ENCODE results near the gene SSMEM1. TPM values are rescaled to one million over a fixed set of nuclear protein-coding genes. Genes with fewer than 3 reads are reported as not detected.

The SSMEM1 gene
- total RNA-seq, 4 donors from 2014 or later = not detected

DNA sequence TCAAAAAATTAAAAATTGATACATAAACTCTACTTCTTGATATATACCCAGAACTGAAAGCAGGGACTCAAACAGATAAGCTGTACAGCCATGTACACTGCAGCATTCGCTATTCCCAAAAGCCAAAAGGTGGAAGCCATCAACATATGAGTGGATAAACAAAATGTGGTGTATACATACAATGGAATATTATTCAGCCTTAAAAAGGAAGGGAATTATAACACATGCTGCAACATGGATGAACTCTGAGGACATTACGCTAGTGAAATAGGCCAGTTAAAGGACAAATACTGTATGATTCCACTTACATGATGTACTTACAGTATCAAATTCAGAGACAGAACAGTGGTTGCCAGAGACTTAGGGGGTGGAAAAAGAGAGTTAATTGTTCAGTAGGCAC, 10.6 kb upstream of the SSMEM1 start:
- Histone ChIP-seq H3K4me3 (no peak overlapping the region), H3K4me1 (no peaks in the 10 kb centered on the region), H3K27ac (no peak overlapping the region), H3K36me3 (peaks cover 0 to 2% of the 10 kb centered on the region in 2 donors), H3K27me3 (no peaks in the 10 kb centered on the region), H3K9me3 (no peaks in the 10 kb centered on the region)
- TF ChIP-seq, protein P1, sequence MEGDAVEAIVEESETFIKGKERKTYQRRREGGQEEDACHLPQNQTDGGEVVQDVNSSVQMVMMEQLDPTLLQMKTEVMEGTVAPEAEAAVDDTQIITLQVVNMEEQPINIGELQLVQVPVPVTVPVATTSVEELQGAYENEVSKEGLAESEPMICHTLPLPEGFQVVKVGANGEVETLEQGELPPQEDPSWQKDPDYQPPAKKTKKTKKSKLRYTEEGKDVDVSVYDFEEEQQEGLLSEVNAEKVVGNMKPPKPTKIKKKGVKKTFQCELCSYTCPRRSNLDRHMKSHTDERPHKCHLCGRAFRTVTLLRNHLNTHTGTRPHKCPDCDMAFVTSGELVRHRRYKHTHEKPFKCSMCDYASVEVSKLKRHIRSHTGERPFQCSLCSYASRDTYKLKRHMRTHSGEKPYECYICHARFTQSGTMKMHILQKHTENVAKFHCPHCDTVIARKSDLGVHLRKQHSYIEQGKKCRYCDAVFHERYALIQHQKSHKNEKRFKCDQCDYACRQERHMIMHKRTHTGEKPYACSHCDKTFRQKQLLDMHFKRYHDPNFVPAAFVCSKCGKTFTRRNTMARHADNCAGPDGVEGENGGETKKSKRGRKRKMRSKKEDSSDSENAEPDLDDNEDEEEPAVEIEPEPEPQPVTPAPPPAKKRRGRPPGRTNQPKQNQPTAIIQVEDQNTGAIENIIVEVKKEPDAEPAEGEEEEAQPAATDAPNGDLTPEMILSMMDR (IDR thresholded peaks at IDR 0.05) = no peak
- no peak for TF ChIP-seq POLR2A (IDR thresholded peaks at IDR 0.05)
- no peak for DNase-seq
- intact Hi-C loops (cut with DNase I; ENCODE audit: low total_unique reads) = no loop called here

DNA sequence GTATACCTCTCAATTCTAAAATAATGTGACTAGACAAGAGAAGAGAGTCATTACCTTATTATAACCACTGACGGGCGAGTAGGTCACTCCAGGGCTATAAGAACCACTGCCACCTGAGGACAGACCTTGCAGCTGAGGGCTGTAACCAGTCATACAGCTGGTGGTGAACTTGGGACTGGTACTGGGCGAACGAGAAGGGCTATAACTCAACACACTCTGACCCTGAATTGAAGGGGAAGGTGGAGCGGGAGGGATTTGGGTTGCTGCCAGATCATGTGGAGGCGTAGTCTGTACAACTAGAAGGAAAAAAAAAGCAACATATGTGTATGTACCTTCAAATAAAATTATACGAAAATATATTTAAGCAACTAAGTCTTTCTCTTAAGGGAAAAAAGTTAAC, 5.9 kb upstream of the SSMEM1 start:
- H3K36me3 ChIP-seq = peaks cover 0 to 2% of the 10 kb centered on the region in 2 donors
- no peaks in the 10 kb centered on the region for H3K27me3 ChIP-seq
- TF ChIP-seq, protein P1 (IDR thresholded peaks at IDR 0.05) = no peak
- TF ChIP-seq POLR2A (IDR thresholded peaks at IDR 0.05) = no peak
- no peaks in the 10 kb centered on the region for H3K4me1 ChIP-seq
- H3K27ac ChIP-seq = no peak overlapping the region
- H3K9me3 ChIP-seq = no peaks in the 10 kb centered on the region
- DNase-seq = no peak
- no peak overlapping the region for H3K4me3 ChIP-seq
- intact Hi-C loops (cut with DNase I; ENCODE audit: low total_unique reads) = no loop called here

DNA sequence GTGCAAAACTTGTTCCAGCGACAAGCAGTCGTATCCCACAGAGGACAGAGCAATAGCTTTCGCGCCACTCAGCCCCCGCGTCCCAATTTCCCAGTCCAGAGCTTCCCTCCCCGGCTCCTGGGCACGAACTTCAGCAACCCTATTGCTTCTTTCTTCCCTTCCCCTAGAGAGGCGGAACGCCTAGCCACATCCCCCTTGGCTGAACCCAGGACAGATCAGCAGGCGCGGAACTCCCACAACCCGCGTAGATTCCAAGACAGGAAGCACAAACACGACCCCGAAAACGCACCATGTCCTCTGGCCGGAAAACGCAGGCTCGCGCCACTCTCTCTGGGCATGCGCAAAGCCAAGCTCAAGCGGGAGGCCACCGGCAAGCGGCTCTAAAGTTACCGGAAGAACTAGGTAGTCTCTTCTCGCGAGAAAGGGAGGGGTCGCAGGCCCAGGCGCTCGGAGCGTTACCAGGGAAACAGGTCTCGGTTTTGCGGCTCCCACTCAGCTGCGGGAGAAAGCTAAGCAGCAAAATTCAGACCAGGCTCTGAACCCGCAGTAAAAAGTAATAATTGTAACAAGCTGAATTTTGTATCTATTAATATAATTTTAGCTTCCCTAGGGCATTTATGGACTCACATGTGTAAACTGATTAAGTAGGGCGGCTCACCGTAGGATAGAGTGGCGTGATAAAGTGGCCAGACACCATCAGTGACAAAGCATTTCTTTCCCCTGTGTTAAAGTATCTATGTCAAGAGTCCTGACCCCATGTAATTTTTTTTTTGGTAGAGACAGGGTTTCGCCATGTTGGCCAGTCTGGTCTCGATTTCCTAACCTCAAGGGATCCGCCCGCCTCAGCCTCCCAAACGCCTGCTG, 2.3 kb upstream of the SSMEM1 start, which contains the start of gene TMEM209:
TSS of gene TMEM209 (minus strand) at position 323 of the 864 bp plus-strand sequence. CDS start at position 292, 31 bp downstream.
- intact Hi-C loops (cut with DNase I; ENCODE audit: low total_unique reads) = no loop called here
- Histone ChIP-seq H3K27ac (peak within 1 kb of the TSS; percentile 94), H3K27me3 (no peaks in the 10 kb centered on the region), H3K4me3 (peak within 1 kb of the TSS; percentile 65 to 96), H3K4me1 (no peaks in the 10 kb centered on the region), H3K9me3 (no peaks in the 10 kb centered on the region), H3K36me3 (no peaks in the 10 kb centered on the region)
- peak; percentile 44 to 71 for TF ChIP-seq POLR2A (IDR thresholded peaks at IDR 0.05)
- TF ChIP-seq, protein P1 (IDR thresholded peaks at IDR 0.05) = peak in 2 of 4 experiments; percentile 14 to 28
- DNase-seq = peak; percentile 95

DNA sequence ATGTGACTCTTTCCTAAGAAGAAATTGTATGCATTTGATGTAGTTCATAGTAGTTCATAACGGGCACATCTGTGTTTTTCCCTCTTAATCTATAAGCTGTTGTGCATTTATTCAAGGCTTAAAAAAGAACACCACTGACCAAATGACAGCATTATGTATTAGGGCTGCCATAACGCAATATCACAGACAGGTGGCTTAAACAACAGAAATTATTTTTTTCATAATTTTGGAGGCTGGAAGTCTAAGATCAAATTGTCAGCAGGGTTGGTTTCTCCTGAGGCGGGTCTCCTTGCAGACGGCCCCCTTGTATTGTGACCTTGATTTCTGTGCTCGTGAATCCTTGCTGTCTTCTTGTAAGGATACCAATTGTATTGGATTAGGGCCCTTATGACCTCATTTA, 627 bp upstream of the SSMEM1 start:
- Histone ChIP-seq H3K27ac (no peak overlapping the region), H3K4me1 (no peaks in the 10 kb centered on the region), H3K4me3 (no peak overlapping the region), H3K9me3 (no peaks in the 10 kb centered on the region), H3K27me3 (no peaks in the 10 kb centered on the region), H3K36me3 (no peaks in the 10 kb centered on the region)
- DNase-seq = no peak
- no peak for TF ChIP-seq POLR2A (IDR thresholded peaks at IDR 0.05)
- TF ChIP-seq, protein P1 (IDR thresholded peaks at IDR 0.05) = no peak
- intact Hi-C loops (cut with DNase I; ENCODE audit: low total_unique reads) = no loop called here

DNA sequence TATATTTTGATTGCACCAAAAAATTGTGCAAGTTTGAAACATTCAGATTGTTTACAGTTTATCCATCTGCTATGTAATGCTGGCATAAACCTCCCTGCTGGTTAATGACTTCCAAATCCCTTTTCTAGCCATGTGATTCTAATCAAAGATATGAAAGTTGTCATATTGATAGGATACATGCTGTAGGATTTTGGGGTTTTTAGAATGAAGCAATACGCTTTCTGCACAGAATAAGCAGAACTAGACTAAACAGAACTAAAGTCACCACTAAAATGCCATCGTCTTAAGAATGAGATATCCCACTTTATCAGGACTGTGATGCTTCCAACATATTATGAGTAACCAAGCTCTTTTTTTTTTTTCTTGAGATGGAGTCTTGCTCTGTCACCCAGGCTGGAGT, 856 bp downstream of the SSMEM1 start:
- H3K27ac ChIP-seq = no peak overlapping the region
- H3K36me3 ChIP-seq = no peaks in the 10 kb centered on the region
- TF ChIP-seq POLR2A (IDR thresholded peaks at IDR 0.05) = no peak
- TF ChIP-seq, protein P1 (IDR thresholded peaks at IDR 0.05) = no peak
- no peaks in the 10 kb centered on the region for H3K9me3 ChIP-seq
- intact Hi-C loops (cut with DNase I; ENCODE audit: low total_unique reads) = no loop called here
- DNase-seq = no peak
- H3K27me3 ChIP-seq = no peaks in the 10 kb centered on the region
- no peaks in the 10 kb centered on the region for H3K4me1 ChIP-seq
- H3K4me3 ChIP-seq = no peak overlapping the region

Measured in uterus (tissue), 4 donors.